ENCODE measurements around the gene CHPT1.

- TF ChIP-seq POLR2A (IDR thresholded peaks at IDR 0.05; ENCODE audit: low read length): no peak
- no peak for TF ChIP-seq GATA1 (IDR thresholded peaks at IDR 0.05; ENCODE audit: low read depth, low read length)
Observed at GRCh38 chr12:101666052-101666728, 31.2 kb upstream of the CHPT1 start.

All from erythroblast (primary cell).